ENCODE data around the gene WDR70.
"Not testable (repeated sequence)": the region's sequence is repeated elsewhere in the genome, so short reads cannot be mapped to it uniquely, and the experiment has no call there.

The WDR70 gene

DNA sequence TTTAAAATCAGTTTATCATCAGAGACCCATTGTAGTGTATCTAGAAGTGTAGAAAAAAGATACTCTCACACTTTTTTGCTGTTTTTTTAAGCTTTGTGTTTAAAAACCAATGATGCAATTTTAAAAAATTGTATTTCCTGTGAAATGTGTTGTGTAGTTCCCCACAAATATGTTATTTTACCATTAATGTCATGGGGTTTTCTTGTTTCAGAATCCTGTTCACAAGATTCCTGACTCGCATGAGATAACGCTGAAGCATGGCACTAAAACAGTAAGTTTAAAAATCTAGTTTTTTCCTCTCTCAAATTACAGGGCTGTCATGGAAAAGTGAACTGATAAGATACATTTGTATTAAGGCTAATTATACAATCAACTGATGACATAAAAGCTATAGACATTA, 58.6 kb downstream of the WDR70 start:
- Histone ChIP-seq H3K27ac (no peak overlapping the region), H3K27me3 (no peaks in the 10 kb centered on the region), H3K36me3 (peaks cover 0 to 10% (median 5%) of the 10 kb centered on the region in 3 donors), H3K9me3 (no peaks in the 10 kb centered on the region), H3K4me1 (no peaks in the 10 kb centered on the region), H3K4me3 (no peak overlapping the region)
- no peak for DNase-seq
- intact Hi-C loops (cut with DNase I; ENCODE audit: low total_unique reads): no loop called here
- TF ChIP-seq, protein P1, sequence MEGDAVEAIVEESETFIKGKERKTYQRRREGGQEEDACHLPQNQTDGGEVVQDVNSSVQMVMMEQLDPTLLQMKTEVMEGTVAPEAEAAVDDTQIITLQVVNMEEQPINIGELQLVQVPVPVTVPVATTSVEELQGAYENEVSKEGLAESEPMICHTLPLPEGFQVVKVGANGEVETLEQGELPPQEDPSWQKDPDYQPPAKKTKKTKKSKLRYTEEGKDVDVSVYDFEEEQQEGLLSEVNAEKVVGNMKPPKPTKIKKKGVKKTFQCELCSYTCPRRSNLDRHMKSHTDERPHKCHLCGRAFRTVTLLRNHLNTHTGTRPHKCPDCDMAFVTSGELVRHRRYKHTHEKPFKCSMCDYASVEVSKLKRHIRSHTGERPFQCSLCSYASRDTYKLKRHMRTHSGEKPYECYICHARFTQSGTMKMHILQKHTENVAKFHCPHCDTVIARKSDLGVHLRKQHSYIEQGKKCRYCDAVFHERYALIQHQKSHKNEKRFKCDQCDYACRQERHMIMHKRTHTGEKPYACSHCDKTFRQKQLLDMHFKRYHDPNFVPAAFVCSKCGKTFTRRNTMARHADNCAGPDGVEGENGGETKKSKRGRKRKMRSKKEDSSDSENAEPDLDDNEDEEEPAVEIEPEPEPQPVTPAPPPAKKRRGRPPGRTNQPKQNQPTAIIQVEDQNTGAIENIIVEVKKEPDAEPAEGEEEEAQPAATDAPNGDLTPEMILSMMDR (IDR thresholded peaks at IDR 0.05): no peak

DNA sequence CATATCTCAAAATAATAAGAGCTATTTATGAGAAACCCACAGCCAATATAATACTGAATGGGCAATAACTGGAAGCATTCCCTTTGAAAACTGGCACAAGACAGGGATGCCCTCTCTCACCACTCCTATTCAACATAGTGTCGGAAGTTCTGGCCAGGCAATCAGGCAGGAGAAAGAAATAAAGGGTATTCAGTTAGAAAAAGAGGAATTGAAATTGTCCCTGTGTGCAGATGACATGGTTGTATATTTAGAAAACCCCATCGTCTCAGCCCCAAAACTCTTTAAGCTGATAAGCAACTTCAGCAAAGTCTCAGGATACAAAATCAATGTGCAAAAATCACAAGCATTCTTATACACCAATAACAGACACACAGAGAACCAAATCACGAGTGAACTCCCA, 66.7 kb downstream of the WDR70 start:
- H3K36me3 ChIP-seq: peaks cover 24 to 36% (median 29%) of the 10 kb centered on the region in 3 donors
- H3K27ac ChIP-seq; H3K4me3 ChIP-seq; DNase-seq; H3K27me3 ChIP-seq; H3K9me3 ChIP-seq; intact Hi-C loops (cut with DNase I; ENCODE audit: low total_unique reads); H3K4me1 ChIP-seq: not testable (repeated sequence)

GRCh38 chr5:37448941-37449340, 69.8 kb downstream of the WDR70 start:
- H3K4me1 ChIP-seq: no peaks in the 10 kb centered on the region
- no peak overlapping the region for H3K27ac ChIP-seq
- DNase-seq: no peak
- H3K9me3 ChIP-seq: peaks cover 0 to 5% (median 0%) of the 10 kb centered on the region in 3 donors
- intact Hi-C loops (cut with DNase I; ENCODE audit: low total_unique reads): no loop called here
- no peaks in the 10 kb centered on the region for H3K27me3 ChIP-seq
- TF ChIP-seq, protein P1 (IDR thresholded peaks at IDR 0.05): no peak
- H3K4me3 ChIP-seq: no peak overlapping the region
- peaks cover 24 to 40% (median 34%) of the 10 kb centered on the region in 3 donors for H3K36me3 ChIP-seq

DNA sequence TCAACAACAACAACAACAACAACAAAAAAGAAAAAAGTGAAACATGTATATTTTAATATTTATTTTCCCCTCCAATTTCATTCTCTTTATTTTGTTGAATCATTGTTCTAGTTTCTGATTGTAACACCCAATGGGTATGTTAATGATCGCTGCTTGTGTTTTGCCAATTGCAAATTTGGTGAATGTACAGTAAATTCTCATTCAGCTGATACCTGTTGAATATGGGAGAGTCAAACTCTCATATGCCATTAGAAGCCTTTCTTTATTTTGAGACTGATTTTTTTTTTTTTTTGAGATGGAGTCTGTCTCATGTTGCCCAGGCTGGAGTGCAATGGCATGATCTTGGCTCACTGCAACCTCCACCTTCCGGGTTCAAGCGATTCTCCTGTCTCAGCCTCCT, 72.9 kb downstream of the WDR70 start:
- H3K4me3 ChIP-seq; H3K27ac ChIP-seq; H3K9me3 ChIP-seq; H3K4me1 ChIP-seq; DNase-seq; H3K27me3 ChIP-seq; intact Hi-C loops (cut with DNase I; ENCODE audit: low total_unique reads): not testable (repeated sequence)
- H3K36me3 ChIP-seq: peaks cover 9 to 18% (median 16%) of the 10 kb centered on the region in 3 donors

GRCh38 chr5:37453252-37453651, 74.1 kb downstream of the WDR70 start:
- DNase-seq; H3K27me3 ChIP-seq; H3K27ac ChIP-seq; intact Hi-C loops (cut with DNase I; ENCODE audit: low total_unique reads); H3K9me3 ChIP-seq; H3K4me1 ChIP-seq; H3K4me3 ChIP-seq: not testable (repeated sequence)
- peaks cover 9 to 18% (median 16%) of the 10 kb centered on the region in 3 donors for H3K36me3 ChIP-seq

DNA sequence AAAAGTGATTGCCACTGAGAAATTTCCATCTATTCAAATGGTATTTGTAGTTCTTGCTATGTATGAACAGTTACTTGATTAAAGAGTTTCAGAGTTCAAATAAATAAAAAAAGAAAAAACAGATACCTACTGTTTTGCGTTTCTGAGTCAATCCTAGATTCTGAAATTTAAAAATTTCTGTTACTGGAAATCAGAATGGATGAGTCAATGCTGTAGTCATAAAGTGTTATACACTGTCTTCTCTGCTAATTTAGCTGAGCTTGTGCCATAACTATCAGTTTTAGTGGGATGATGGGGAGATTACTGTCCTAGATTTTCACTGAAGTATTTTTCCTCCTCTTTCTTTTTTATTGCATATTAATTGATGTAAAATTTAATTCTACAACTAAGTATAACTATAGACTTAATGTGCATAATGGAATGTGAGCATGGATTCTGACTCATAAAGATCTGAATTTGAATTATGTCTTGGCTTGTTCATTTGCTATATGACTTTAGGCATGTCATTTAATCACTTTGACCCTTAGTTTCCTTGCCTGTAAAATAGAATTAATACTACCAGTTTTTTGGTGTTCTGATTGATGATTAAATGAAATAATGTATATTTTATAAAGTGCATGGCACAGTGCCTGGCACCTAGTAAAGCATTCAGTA, 75.4 kb downstream of the WDR70 start:
- H3K27me3 ChIP-seq; H3K4me1 ChIP-seq; H3K27ac ChIP-seq; H3K4me3 ChIP-seq; H3K9me3 ChIP-seq; intact Hi-C loops (cut with DNase I; ENCODE audit: low total_unique reads); DNase-seq: not testable (repeated sequence)
- peaks cover 9 to 18% (median 16%) of the 10 kb centered on the region in 3 donors for H3K36me3 ChIP-seq

- intact Hi-C loops (cut with DNase I; ENCODE audit: low total_unique reads); H3K27me3 ChIP-seq; H3K36me3 ChIP-seq; H3K9me3 ChIP-seq; H3K27ac ChIP-seq; DNase-seq; H3K4me1 ChIP-seq; H3K4me3 ChIP-seq: not testable (repeated sequence)
Measured at GRCh38 chr5:37463191-37464051, 84.3 kb downstream of the WDR70 start.

DNA sequence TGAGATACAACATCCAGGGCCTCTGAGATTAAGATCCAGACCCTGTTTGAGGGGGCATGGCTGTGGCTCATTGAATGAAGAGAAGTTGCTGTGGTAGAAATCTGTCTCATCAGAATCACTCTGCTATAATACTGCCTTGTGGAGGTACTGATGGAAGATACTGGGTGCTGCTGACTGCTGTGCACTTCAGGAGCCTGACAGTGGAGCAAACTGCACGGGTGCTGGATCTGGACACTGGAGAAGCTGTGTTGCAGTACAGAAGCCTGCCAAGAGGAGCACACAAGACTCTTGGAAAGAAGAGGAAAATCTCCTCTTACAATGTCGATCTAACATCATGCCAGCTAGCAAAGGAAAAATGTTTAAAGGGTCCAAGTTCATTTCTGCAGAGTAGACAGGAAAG, 85.5 kb downstream of the WDR70 start:
- H3K27me3 ChIP-seq; H3K4me3 ChIP-seq; H3K9me3 ChIP-seq; intact Hi-C loops (cut with DNase I; ENCODE audit: low total_unique reads); H3K4me1 ChIP-seq; H3K27ac ChIP-seq; DNase-seq; H3K36me3 ChIP-seq: not testable (repeated sequence)

DNA sequence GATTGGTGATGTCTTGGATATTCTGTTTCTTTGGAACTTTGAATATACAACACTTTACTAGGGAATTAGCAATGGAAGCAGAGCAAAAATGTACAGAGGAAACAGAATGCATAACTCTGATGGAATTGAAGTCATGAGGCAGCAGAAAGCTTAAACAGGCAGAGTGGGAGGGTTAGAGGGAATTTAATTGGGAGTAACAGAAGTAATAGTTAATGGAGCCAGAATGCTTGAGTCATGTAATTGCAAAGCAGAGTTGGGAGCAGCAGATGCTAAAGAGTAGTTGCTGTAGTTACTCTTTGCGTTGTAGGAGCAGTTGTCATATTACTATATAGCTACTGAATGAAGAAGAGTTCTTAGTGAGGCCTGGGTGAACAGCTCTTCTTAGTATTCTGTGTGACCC, 90.3 kb downstream of the WDR70 start:
- H3K27me3 ChIP-seq; H3K27ac ChIP-seq; intact Hi-C loops (cut with DNase I; ENCODE audit: low total_unique reads); H3K36me3 ChIP-seq; DNase-seq; H3K4me1 ChIP-seq; H3K4me3 ChIP-seq: not testable (repeated sequence)
- peaks cover 4 to 12% (median 6%) of the 10 kb centered on the region in 3 donors for H3K9me3 ChIP-seq
